Rectal smooth muscle tissue (tissue), 1 donor: ENCODE data around the gene ZNF337.
"Not testable (repeated sequence)": the region's sequence is repeated elsewhere in the genome, so short reads cannot be mapped to it uniquely, and the experiment has no call there.

Experiments used
- H3K27ac ChIP-seq: one replicate; pipeline ENCODE4 v1.7.0; 2013; ENCODE audit warnings: low read depth, low read length, inconsistent platforms
- H3K27me3 ChIP-seq: one replicate; pipeline ENCODE4 v1.7.0; 2013; ENCODE audit warnings: low read length; ENCODE audit not compliant: control insufficient read depth, insufficient read depth
- H3K36me3 ChIP-seq: one replicate; pipeline ENCODE4 v1.7.0; 2013; ENCODE audit warnings: low read length; ENCODE audit not compliant: control insufficient read depth, insufficient read depth
- H3K4me1 ChIP-seq: one replicate; pipeline ENCODE4 v1.7.0; 2013; ENCODE audit warnings: low read length; ENCODE audit not compliant: control insufficient read depth, insufficient read depth
- H3K4me3 ChIP-seq: one replicate; pipeline ENCODE4 v1.7.0; 2013; ENCODE audit warnings: low read length
- H3K9ac ChIP-seq: one replicate; pipeline ENCODE4 v1.7.0; 2013; ENCODE audit warnings: low read length

ZNF337 gene

GRCh38 chr20:25643716-25644115 lies 52.9 kb downstream of the ZNF337 start:
- Histone ChIP-seq H3K4me3 (no peak overlapping the region), H3K27me3 (no peaks in the 10 kb centered on the region), H3K27ac (no peak overlapping the region), H3K4me1 (no peaks in the 10 kb centered on the region), H3K36me3 (no peaks in the 10 kb centered on the region), H3K9ac (no peak overlapping the region)

DNA sequence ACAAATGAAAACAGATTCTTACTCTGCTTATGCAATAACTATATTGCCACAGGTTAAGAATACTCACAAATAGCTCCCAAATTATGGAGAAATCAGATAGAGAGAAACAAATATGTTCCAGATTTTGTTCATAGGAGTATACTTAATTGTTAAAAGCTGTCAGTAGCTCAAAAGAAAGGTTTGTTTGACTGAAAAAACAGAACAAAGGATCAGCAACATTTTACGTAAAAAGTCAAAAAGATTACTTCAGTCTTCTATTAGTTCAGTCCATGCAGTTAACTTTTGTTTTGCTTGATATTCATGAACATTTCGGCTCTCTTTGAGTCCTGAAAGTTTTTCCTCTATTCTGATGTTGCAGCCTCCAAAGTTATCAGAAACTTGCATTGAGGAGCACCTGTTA lies 59.4 kb downstream of the ZNF337 start:
- no peak overlapping the region for H3K9ac ChIP-seq
- no peaks in the 10 kb centered on the region for H3K4me1 ChIP-seq
- H3K4me3 ChIP-seq = no peak overlapping the region
- no peak overlapping the region for H3K27ac ChIP-seq
- H3K36me3 ChIP-seq = no peaks in the 10 kb centered on the region
- no peaks in the 10 kb centered on the region for H3K27me3 ChIP-seq

- Histone ChIP-seq H3K4me1 (no peaks in the 10 kb centered on the region), H3K4me3 (no peak overlapping the region), H3K36me3 (no peaks in the 10 kb centered on the region), H3K27ac (no peak overlapping the region), H3K27me3 (no peaks in the 10 kb centered on the region), H3K9ac (no peak overlapping the region)
Measured at GRCh38 chr20:25632940-25633790, 63.5 kb downstream of the ZNF337 start.

DNA sequence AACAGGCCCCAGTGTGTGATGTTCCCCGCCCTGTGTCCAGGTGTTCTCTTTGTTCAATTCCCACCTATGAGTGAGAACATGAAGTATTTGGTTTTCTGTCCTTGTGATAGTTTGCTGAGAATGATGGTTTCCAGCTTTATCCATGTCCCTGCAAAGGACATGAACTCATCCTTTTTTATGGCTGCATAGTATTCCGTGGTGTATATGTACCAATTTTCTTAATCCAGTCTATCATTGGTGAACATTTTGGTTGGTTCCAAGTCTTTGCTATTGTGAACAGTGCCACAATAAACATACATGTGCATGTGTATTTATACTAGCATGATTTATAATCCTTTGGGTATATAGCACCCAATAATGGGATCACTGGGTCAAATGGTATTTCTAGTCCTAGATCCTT lies 66.0 kb downstream of the ZNF337 start:
- H3K9ac ChIP-seq, H3K27ac ChIP-seq, H3K36me3 ChIP-seq: not testable (repeated sequence)

GRCh38 chr20:25629816-25630499 lies 66.7 kb downstream of the ZNF337 start:
- Histone ChIP-seq H3K9ac (no peak overlapping the region), H3K36me3 (no peaks in the 10 kb centered on the region)

More for the DNA sequence above, 66.0 kb downstream of the ZNF337 start:
- not testable (repeated sequence) for H3K4me1 ChIP-seq, H3K27me3 ChIP-seq, H3K4me3 ChIP-seq

GRCh38 chr20:25626779-25627178 lies 69.9 kb downstream of the ZNF337 start:
- Histone ChIP-seq H3K27me3 (no peaks in the 10 kb centered on the region), H3K4me3 (no peak overlapping the region), H3K36me3 (no peaks in the 10 kb centered on the region), H3K27ac (no peak overlapping the region), H3K9ac (no peak overlapping the region), H3K4me1 (no peaks in the 10 kb centered on the region)

More at GRCh38 chr20:25629816-25630499, 66.7 kb downstream of the ZNF337 start:
- Histone ChIP-seq H3K4me3 (no peak overlapping the region), H3K27me3 (no peaks in the 10 kb centered on the region), H3K4me1 (no peaks in the 10 kb centered on the region), H3K27ac (no peak overlapping the region)

GRCh38 chr20:25624500-25624939 lies 72.1 kb downstream of the ZNF337 start:
- Histone ChIP-seq H3K9ac (peak overlapping the region; percentile 83), H3K27ac (peak overlapping the region; percentile 90), H3K27me3 (no peaks in the 10 kb centered on the region), H3K36me3 (no peaks in the 10 kb centered on the region), H3K4me3 (peak overlapping the region; percentile 99), H3K4me1 (no peaks in the 10 kb centered on the region)
